GM21825 (cell line): ENCODE measurements around the gene STARD9.

Experiments
- ATAC-seq: cut with Tn5 transposase; IDR thresholded peaks from one replicate; pipeline ENCODE4 v1.9.1; 2021; ENCODE audit warnings: mild to moderate bottlenecking, moderate library complexity; ENCODE audit not compliant: unreplicated experiment

Gene STARD9

DNA sequence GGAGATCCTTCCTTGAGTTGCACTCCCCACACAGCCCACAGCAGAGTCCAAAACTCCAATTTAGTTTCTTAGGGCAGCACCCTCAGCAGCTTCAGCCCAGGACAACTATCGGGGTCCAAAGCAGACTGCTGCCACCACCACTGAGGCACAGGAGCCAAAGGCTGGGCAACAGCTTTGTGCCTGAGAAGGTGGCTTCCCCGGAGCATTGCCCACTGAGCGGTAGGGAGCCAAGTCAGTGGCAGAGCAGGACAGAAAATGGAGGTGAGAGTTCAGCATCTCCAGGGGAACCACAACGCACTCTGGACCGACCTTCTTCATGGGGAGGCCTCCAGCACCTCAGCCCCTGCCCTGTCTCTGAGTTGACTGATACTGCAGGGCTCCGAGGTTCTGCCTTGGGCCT lies 118.1 kb downstream of the STARD9 start:
- ATAC-seq = no peak

DNA sequence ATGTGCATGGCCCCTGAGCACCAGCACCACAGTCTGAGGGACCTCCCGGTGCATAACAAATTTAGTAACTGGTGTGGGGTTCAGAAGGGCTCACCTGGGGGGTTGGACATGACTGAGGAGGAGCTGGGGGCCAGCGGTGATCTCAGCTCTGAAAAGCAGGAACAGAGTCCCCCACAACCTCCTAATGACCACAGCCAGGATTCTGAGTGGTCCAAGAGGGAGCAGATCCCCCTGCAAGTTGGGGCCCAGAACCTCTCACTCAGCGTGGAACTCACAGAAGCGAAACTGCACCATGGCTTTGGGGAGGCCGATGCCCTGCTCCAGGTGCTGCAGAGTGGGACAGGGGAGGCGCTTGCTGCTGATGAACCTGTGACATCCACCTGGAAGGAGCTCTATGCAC lies 118.5 kb downstream of the STARD9 start:
- ATAC-seq = no peak

DNA sequence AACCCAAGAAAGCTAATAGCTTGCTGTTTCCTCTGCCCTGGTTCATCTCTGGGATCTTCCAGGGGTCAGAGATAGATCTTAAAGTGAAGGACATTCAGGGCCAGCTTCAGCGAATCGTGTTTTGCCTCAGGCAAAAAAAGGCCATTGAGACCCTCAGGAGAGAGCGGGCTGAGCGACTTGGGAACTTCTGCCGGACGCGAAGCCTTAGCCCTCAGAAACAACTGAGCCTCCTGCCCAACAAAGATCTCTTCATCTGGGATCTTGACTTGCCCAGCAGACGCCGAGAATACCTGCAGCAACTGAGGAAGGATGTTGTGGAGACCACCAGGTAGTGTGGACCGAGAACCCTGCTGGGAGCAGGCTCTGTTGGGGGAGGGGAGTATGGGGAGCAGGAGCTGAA lies 119.0 kb downstream of the STARD9 start:
- no peak for ATAC-seq

DNA sequence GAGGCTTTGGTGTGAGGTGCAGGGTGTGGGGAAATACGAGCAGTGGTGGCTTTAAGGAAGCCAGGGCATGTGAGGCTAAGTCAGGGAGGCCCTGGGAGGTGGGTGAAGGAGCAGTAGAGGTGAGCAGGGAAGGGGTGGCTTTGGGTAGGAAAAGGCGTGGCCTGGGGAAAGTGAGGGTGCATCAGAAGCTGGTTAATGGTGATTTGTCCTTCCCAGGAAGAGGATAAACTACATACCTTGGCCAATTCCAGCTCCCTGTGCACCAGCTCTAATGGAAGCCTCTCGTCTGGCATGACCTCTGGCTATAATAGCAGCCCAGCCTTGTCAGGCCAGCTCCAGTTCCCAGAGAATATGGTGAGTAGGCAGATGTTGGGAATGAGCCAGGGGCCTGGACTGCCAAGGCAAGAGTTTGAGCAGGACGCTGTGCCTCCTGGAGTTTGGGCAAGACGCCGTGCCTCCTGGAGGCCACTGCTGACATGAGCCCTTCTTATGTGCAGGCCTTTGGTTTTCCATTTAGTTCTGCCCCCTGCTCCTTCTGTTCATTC lies 120.2 kb downstream of the STARD9 start:
- ATAC-seq = no peak

DNA sequence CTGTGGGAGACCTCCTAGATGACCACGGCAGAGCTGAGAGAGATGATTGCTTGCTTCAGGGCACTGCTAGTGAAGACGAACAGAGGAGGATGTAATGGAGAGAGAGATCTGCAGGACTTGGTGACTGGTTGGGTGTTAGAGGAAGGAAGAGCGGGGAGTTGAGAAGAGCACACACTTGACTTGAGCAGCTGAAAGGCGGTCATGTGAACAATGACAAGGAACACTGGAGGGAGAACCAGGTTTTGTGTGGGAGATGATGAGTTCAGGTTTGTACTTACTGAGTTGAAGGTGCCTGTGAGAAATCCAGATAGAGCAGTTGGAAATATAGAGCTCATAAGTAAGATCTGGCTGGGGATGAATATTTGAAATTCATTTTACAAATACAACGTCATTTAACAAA lies 121.2 kb downstream of the STARD9 start:
- no peak for ATAC-seq

DNA sequence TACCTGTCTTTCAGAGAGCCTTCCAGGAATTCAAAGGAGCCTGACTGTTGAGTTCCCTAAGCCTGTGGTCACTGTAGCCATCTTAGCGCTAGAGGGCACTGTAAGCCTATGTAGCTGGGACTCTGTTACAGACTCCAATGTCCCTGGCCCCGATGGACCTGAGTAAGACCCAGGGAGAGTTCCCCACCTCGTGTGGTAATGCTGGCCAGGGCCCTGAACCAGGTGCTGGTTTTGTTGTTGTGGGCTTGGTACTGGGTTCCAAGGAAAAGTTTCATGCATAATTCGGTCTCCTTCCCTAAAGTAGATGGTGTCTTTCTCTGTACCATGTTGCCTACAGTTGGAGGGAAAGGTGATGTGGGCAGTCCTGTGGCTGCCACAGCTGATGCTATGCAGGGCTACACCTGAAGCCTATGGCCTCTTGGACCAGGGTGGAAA lies 129.1 kb downstream of the STARD9 start:
- ATAC-seq = no peak

DNA sequence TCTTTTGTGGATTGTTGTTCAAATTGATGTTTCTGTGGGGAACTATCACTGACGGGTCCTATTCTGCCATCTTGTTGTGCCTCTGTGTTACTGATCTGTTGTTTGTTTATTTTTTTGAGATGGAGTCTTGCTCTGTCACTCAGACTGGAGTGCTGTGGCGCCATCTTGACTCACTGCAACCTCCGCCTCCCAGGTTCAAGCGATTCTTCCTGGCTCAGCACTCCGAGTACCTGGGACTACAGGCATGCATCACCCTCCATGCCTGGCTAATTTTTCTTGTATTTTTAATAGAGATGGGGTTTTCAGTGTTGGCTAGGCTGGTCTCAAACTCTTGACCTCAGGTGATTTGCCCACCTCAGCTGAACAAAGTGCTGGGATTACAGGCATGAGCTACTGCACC lies 129.9 kb downstream of the STARD9 start:
- ATAC-seq = no peak

DNA sequence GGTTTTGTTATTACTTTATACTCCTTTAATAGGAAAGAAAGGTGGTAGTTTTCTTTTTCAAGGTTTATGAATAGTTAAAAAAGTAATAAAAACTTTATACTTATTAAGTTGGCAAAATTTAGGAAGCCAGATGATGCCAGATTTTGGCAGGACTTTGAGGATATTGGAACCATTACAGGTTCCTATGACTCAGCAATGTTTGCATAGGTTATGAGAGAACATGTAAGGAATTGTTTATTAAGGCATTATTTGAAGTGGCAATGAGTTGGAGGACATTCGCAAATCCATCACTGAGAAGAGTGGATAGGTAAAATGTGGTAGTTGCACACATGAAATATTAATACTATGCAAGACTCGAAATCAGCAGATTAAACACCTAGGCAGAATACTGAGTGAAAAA lies 131.7 kb downstream of the STARD9 start:
- ATAC-seq = no peak

DNA sequence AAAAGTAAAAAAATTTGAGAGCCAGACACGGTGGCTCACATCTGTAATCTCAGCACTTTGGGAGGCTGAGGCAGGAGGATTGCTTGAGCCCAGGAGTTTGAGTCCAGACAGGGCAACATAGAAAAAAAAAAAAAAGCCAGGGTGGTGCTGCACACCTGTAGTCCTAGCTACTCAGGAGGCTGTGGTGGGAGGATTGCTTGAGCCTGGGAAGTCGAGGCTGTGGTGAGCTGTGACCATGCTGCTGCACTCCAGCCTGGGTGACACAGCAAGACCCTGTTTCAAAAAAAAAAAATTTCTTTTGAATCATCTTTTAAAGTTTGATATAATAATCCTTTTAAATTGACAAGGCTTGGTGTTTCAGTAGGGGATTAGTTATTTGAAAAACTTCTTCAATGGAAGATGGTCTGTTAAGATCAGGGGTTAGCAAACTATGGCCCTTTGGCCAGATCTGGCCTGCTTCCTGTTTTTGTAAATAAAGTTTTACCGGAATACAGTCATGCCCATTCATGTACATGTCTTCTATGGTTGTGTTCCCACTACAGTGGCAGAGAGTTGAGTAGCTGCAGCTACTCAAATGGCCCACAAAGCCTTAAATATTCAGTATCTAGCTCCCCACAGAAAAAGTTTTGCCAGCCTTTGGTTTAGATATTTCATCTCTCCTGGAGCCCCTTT lies 132.6 kb downstream of the STARD9 start:
- ATAC-seq = no peak

DNA sequence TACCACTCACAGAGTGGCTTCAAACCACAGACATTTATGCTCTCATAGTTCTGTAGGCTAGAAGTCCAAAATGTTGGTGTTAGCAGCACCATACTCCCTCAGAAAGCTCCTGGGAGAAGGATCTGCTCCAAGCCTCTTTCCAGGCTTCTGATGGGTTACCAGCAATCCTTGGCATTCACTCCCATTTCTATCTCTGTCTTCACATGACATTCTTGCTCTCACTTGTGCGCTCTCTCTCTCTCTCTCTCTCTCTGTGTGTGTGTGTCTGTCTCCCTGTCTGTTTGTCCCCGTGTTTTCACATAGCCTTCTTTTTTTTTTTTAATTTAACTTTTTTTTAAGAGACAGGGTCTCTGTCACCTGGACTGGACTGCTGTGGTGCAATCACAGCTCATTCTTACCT lies 135.3 kb downstream of the STARD9 start:
- ATAC-seq = no peak

DNA sequence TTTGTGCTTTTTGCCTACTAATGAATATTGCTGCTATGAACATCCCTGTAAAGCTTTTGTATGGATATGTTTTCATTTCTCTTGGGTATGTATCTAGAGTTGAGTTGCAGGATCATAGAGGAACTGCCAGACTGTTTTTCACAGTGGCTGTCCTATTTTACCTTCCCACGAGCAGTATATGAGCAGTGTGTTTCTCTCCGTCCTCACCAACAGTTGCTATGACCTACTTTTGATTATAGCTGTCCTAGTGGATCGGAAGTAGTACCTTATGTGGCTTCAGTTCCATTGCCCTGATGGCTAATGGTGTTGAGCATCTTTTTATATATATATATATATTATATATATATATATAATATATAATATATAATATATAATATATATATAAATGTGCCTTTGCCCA lies 136.3 kb downstream of the STARD9 start:
- no peak for ATAC-seq

DNA sequence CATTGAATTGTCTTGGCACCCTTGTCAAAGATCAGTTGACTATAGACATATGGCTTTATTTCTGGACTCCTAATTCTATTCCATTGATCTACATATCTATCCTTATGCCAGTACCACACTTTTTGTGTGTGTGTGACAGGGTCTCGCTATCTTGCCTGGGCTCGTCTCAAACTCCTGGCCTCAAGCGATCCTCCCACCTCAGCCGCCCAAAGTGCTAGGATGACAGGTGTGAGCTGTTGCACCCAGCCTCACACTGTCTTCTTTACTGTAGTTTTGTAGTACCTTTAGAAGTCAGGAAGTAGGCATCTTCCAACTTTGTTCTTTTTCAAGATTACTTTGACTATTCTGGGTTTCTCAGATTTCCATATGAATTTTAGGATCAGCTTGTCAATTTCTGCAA lies 137.2 kb downstream of the STARD9 start:
- ATAC-seq = no peak

DNA sequence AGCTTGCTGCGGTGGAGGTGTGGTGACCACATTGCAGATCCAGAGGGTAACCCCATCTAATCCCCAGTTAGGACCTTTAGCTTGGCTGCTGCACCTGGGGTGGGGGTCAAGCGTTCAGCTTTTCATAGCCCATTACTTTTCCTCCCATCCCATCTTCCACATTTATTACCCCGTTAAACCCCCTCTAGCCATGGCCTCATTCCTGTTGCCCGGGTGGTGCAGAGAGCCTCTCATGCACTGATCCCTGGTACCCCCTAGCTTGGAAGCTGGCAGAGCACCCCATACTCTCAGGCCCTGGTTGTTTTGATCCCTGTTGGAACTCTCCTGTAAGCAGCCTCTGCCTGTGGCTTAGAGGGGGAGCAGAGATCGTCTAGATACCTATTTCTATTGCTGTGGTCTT lies 140.7 kb downstream of the STARD9 start:
- ATAC-seq = no peak

DNA sequence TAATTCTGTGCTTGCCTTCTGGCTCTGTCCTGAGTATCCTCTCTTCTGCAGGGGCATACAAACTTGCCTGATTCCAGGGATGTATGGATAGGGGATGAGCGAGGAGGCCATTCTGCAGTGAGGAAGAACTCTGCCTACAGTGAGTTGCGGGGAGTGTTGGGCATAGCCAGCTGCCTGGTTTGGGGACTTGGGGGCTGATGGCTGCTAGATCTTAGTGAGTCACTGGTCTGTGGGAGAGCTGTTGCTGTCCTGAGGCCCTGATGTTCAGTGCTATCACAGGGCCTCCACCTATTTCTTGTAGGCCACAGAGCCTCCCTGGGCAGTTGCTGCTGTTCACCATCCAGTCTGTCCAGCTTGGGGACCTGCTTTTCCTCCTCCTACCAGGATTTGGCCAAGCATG lies 141.2 kb downstream of the STARD9 start:
- ATAC-seq = no peak

DNA sequence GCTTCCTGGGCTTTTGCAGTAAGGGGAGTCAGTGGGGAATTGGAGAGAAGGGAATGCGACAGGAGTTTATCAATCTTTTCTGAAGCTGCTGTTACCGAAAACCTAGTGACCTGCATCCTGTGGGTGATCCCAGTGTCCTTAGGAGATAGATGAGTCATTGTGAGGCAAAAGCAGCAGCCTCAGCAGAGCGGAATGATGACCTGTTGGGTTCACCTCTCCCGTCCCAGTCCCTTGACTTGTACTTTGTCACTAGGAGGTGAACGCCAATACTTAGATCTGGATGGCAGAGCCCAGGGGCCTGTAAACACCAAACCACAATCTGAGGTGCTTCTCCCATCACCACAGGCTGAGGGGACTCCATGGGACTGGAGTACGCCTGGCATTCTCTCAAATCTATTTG lies 143.6 kb downstream of the STARD9 start:
- no peak for ATAC-seq

DNA sequence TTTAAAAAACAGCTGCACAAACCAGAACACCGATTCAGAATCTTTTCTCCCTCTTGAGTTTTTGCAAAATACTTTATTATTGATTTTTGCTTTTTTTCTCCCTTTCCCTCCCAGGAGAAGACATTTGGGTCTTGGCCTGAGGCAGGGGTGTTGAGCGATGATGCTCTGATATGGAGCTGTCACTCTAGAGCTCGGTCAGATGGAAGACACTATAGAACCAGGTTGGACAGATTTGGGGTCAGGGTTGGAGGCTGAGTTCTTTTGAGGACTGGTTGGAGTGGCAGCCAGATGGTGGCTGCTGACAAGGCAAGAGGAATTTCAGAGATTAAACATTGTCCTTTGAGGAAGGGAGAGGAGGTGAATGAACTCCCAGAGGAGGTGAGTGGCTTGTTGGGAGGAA lies 144.7 kb downstream of the STARD9 start:
- ATAC-seq = no peak

DNA sequence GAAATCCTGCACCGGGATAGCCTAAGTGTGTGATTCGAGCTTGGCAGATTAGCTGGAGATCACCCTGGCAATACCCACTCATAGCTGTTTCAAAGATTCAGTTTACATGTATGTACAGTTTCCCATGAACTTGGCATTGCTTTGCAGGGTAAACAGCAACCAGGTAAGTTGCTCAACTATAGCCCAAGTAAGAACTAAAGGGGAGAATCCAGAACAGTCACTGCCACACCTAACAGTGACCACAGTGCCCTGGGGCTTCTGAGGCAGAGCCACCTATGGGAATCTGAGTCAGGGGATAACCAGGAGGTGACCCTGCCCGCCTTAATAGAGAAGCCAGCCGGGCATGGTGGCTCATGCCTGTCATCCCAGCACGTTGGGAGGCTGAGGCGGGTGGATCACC lies 145.6 kb downstream of the STARD9 start:
- ATAC-seq = no peak

DNA sequence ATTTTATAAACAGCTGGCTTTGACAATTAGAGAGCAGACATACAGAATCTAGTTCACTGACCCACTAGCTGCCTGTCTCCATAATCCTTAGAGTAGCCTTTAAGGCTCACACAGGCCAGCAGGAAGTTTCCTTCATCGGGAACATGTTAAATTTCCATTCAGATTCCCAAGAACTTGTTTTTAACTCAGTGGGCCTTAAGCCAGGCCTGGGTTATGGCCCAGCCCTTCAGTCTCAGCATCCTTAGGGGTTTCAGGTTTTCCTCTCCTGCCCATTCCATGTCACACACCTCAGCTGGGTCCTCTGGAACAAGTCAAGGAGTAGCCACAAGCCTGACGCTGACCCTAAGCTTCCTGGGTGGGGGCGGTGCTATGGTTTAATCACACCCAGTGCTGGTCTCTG lies 146.5 kb downstream of the STARD9 start:
- ATAC-seq = no peak

DNA sequence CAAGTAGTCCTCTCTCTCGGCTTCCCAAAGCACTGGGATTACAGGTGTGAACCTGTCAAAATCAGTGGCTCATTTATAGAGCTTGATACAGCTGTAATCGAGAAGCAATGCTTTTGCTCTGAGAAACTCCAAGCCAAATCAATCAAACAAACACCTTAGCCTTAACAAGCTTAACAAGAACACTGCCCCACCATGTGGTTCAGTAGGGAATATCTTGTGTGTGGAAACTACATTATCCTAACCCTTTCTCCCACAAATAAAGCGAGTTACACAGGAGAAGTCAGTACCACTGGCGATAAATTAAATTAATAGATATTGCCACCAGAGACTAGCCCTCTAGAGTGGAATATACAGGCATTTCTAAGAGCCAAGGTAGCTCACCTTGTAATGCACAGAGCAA lies 147.7 kb downstream of the STARD9 start:
- no peak for ATAC-seq

DNA sequence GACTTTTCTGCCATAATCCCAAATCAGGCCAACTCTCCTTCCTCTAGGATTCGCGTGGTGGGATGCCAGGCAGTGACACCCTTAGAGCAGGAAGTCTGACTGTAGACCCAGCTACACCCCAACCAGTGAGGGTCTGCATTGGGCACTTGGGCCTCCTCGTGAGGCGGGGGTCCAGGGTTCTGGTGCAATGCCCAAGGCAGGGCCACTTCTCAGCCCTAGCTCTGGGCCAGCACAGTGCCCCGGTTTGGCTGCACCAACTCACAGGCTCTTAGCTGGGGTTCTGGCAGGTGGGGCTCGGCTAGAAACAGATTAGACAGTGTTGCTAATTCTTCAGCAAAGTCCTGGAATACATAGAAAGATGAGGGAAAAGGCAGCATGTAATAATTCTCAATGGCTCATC lies 148.9 kb downstream of the STARD9 start:
- ATAC-seq = no peak

DNA sequence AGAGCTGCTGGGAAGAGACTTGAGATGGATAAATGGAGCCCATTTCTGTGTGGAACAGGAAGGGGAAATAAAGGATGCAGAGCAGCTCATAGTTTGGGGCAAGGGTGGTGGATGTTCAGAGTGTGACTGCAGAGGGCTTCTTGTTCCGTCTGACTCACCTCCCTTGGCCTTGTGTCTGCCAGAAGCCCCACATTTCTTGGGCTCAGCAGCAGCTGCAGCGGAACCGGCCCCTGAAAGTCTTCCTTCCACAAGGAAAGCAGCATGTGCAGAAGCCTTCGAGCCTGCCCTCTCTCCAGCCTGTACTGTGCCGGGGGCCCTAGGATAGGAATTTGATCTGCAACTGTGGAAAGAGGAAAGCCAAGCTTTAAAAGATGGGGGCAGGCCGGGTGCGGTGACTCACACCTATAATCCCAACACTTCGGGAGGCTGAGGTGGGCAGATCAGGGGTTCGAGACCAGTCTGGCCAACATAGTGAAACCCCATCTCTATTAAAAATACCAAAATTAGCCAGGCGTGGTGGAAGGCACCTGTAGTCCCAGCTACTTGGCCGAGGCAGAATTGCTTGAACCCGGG lies 150.0 kb downstream of the STARD9 start:
- ATAC-seq = no peak

DNA sequence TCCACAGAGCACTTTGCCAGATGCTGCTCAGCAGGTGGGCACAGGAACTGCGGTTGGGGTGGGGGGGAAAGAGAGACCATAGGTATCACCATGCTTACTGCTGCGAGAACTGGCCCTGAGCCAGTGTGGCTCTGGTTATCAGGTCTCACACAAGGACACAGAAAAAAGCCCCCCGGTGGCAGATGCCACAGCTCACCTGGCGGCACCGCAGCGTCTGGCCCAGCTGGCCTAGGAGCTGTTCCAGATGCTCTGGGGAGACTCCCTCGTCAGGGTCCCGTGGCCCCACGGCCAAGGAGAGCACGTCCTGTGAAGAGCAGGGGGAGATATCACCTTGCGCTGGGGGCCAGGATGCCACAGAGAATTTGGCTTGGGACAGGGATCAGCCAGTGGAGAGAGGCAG lies 150.7 kb downstream of the STARD9 start:
- no peak for ATAC-seq
